CD4-positive, CD25-positive, alpha-beta regulatory T cell (primary cell): ENCODE results near the gene CENPA. TPM values are rescaled to one million over a fixed set of nuclear protein-coding genes. Genes with fewer than 3 reads are reported as not detected.

ENCODE experiments used
- ATAC-seq, 2 donors: fragments of 150-1000 bp; cut with Tn5 transposase; one replicate each; pipeline ENCODE4 v1.10.0; 2021; ENCODE audit warnings: low read depth in 2 of 2, moderate number of reproducible peaks in 2 of 2, moderate library complexity in 1 of 2
- DNase-seq, 3 donors: peaks; one replicate each; pipeline versions ENCODE4 v3.0.0 to v3.0.0-alpha.2; 2012 to 2022; ENCODE audit warnings: mixed read lengths in 1 of 3
- H3K27ac ChIP-seq: one replicate; pipeline ENCODE4 v1.7.0; 2013; ENCODE audit warnings: mild to moderate bottlenecking, low read length; ENCODE audit not compliant: insufficient read depth, poor library complexity, severe bottlenecking
- H3K27me3 ChIP-seq: one replicate; pipeline ENCODE4 v1.7.0; 2013; ENCODE audit warnings: low read length; ENCODE audit not compliant: control insufficient read depth, insufficient read depth
- H3K36me3 ChIP-seq: one replicate; pipeline ENCODE4 v1.7.0; 2013; ENCODE audit warnings: mild to moderate bottlenecking, low read length, moderate library complexity; ENCODE audit not compliant: control insufficient read depth, insufficient read depth
- H3K4me1 ChIP-seq: 2 replicates; pipeline ENCODE4 v1.7.0; 2013; ENCODE audit warnings: mild to moderate bottlenecking, low read length; ENCODE audit not compliant: insufficient read depth, control insufficient read depth, poor library complexity, severe bottlenecking
- H3K4me3 ChIP-seq: one replicate; pipeline ENCODE4 v1.7.0; 2013; ENCODE audit warnings: low read depth, mild to moderate bottlenecking, low read length, moderate library complexity
- H3K9me3 ChIP-seq, 2 experiments: 1 replicate in 1 of 2; 2 replicates in 1 of 2; pipeline ENCODE4 v1.7.0; 2013; ENCODE audit warnings: low read length in 2 of 2, mild to moderate bottlenecking in 1 of 2, moderate library complexity in 1 of 2; ENCODE audit not compliant: control insufficient read depth in 2 of 2
- H3K27ac Mint-ChIP-seq, 3 donors: one replicate each; pipeline ENCODE4 v1.8.0; 2020 to 2022; ENCODE audit warnings: mild to moderate bottlenecking in 3 of 3, mixed read lengths in 3 of 3, moderate library complexity in 2 of 3
- H3K27me3 Mint-ChIP-seq: one replicate; pipeline ENCODE4 v1.8.0; 2022; ENCODE audit warnings: mild to moderate bottlenecking, mixed read lengths
- H3K36me3 Mint-ChIP-seq: one replicate; pipeline ENCODE4 v1.8.0; 2020; ENCODE audit warnings: mixed read lengths
- H3K4me1 Mint-ChIP-seq, 4 donors: one replicate each; pipeline ENCODE4 v1.8.0; 2020 to 2022; ENCODE audit warnings: mixed read lengths in 4 of 4, mild to moderate bottlenecking in 1 of 4
- H3K4me3 Mint-ChIP-seq, 4 donors: one replicate each; pipeline ENCODE4 v1.8.0; 2020 to 2022; ENCODE audit warnings: mild to moderate bottlenecking in 4 of 4, mixed read lengths in 4 of 4, moderate library complexity in 3 of 4
- H3K9me3 Mint-ChIP-seq, 7 donors: one replicate each; pipeline ENCODE4 v1.8.0; 2020 to 2022; ENCODE audit warnings: mixed read lengths in 7 of 7, mild to moderate bottlenecking in 3 of 7, moderate library complexity in 2 of 7
- polyA plus RNA-seq, 4 donors: library from polyadenylated mRNA; unstranded; fragments of 300-500 nt; fragmentation: Illumina TruSeq; gene quantifications; one replicate each; pipeline ENCODE4 v1.2.3, GENCODE V29; 2021
- total RNA-seq: library from RNA; stranded (reverse); gene quantifications from one replicate; pipeline ENCODE4 v1.2.3, GENCODE V29; 2022

CENPA gene
- total and polyA plus RNA-seq, 5 donors from 2014 or later: 0.54 to 3.9 (median 2.0) TPM

DNA sequence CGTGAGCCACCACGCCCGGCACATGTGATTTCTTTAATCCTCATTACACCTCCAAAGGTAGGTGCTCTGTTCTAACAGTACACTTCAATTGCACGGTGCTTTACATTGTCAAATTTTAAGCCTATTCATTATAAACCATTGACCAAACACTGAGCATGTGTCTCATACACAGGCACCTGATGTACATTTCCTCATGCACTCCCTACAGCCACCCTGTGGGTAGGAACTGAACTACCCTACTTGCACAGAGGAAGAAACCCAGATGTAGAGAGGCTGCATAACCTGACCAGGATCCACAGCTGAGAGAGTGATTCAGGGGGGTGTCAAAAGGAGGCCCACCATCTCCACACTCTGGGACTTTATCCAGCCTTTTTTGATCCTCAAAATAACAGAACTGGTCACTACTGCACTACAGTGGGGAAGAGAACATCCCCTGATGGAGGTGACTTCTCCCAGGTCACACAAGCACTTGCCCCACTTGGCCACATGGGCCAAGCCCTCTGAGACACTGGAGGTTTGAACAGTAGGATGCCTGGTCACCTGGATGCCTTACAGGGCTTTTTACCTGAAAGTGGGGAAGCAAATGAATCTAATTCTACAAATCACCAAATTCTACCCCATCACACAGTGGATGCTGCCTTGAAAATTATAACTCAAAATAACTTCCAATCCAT is 55.2 kb downstream of the CENPA start:
- Histone ChIP-seq H3K27ac (no peak overlapping the region), H3K36me3 (no peaks in the 10 kb centered on the region), H3K4me1 (peaks cover under 1% of the 10 kb centered on the region), H3K4me3 (no peak overlapping the region), H3K27me3 (peaks cover 21% of the 10 kb centered on the region), H3K9me3 (no peaks in the 10 kb centered on the region)
- Mint-ChIP-seq H3K27ac (no peak overlapping the region), H3K4me3 (no peak overlapping the region), H3K36me3 (no peaks in the 10 kb centered on the region), H3K9me3 (no peaks in the 10 kb centered on the region), H3K4me1 (peaks cover 0 to 3% (median 0%) of the 10 kb centered on the region in 4 donors), H3K27me3 (peaks cover 53% of the 10 kb centered on the region)
- no peak for ATAC-seq
- DNase-seq: no peak

DNA sequence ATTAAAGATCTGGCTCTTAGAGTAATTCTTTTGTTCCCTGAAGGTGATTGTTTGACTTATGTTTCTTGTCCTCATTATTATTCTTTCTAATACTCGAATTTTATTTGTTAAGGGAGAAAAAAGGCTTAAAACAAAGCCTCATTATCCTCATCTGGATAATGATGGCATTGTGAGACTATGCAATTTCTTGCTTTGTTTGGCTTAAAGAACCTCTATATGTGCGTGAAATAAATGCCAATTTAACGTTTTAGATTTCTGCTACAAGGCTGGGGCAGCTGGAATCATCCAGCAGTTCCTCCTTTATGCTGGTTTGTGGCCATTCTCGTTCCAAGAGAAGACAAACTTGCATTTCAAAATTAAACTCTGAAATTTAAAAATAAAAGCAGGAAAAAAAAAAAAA is 57.2 kb downstream of the CENPA start:
- no peak for DNase-seq
- Mint-ChIP-seq H3K27ac (peak overlapping the region in 1 of 3 donors; percentile 64), H3K9me3 (no peaks in the 10 kb centered on the region), H3K4me1 (peaks cover 0 to 15% (median 6%) of the 10 kb centered on the region in 4 donors), H3K27me3 (peaks cover 60% of the 10 kb centered on the region), H3K36me3 (no peaks in the 10 kb centered on the region), H3K4me3 (no peak overlapping the region)
- Histone ChIP-seq H3K36me3 (no peaks in the 10 kb centered on the region), H3K27me3 (peaks cover 24% of the 10 kb centered on the region), H3K4me1 (peaks cover 19% of the 10 kb centered on the region), H3K4me3 (no peak overlapping the region), H3K9me3 (no peaks in the 10 kb centered on the region), H3K27ac (no peak overlapping the region)
- no peak for ATAC-seq

Other genes starting within 250 kb of the CENPA start
- not detected for gene CIB4, start 144.7 kb upstream of the CENPA start, total RNA-seq
- not detected for gene CIB4, start 144.7 kb upstream of the CENPA start, polyA plus RNA-seq
- gene KCNK3, start 93.3 kb upstream of the CENPA start, total RNA-seq: not detected
- not detected for gene KCNK3, start 93.3 kb upstream of the CENPA start, polyA plus RNA-seq
- 21.2 TPM for gene SLC35F6, start 21.8 kb upstream of the CENPA start, total RNA-seq
- 1 to 10 TPM; 5.7 to 7.9 (median 7.1) TPM for gene SLC35F6, start 21.8 kb upstream of the CENPA start, polyA plus RNA-seq
- gene DPYSL5, start 62.1 kb downstream of the CENPA start, total RNA-seq: not detected
- not detected for gene DPYSL5, start 62.1 kb downstream of the CENPA start, polyA plus RNA-seq
- gene MAPRE3, start 184.6 kb downstream of the CENPA start, total RNA-seq: 1.7 TPM
- under 1 TPM; 0.38 to 0.92 (median 0.63) TPM for gene MAPRE3, start 184.6 kb downstream of the CENPA start, polyA plus RNA-seq
- 43.3 TPM for gene TMEM214, start 246.9 kb downstream of the CENPA start, total RNA-seq
- gene TMEM214, start 246.9 kb downstream of the CENPA start, polyA plus RNA-seq: 10 to 100 TPM; 17.6 to 21.9 (median 20.3) TPM